Neural cell (in vitro differentiated cells): ENCODE results near the gene LRRC56.

Experiments used
- EP300 ChIP-seq: fragments of 450-650 bp; conservative IDR thresholded peaks from 2 replicates; pipeline ENCODE4 v1.6.1; 2014; ENCODE audit warnings: antibody characterized with exemption, mild to moderate bottlenecking, moderate library complexity; ENCODE audit not compliant: poor library complexity, severe bottlenecking
- EZH2 ChIP-seq: fragments of 200-600, 300-800 bp; shearing (Covaris generic), sonication (generic); IDR thresholded peaks from 2 replicates; pipeline ENCODE4 v1.6.1; 2014; ENCODE audit warnings: antibody characterized with exemption, low read length, borderline replicate concordance, mild to moderate bottlenecking; ENCODE audit not compliant: insufficient read depth, poor library complexity, severe bottlenecking
- POLR2AphosphoS5 ChIP-seq: IDR thresholded peaks from 2 replicates; pipeline ENCODE4 v1.6.1; 2012
- RAD21 ChIP-seq: fragments of 450-650 bp; conservative IDR thresholded peaks from 2 replicates; pipeline ENCODE4 v1.6.1; 2014; ENCODE audit warnings: antibody characterized with exemption, mild to moderate bottlenecking, moderate library complexity
- SMC3 ChIP-seq: fragments of 450-650 bp; conservative IDR thresholded peaks from 2 replicates; pipeline ENCODE4 v1.6.1; 2014; ENCODE audit warnings: antibody characterized with exemption, mild to moderate bottlenecking, moderate library complexity; ENCODE audit not compliant: poor library complexity
- TAF1 ChIP-seq: IDR thresholded peaks from 2 replicates; pipeline ENCODE4 v1.6.1; 2012; ENCODE audit warnings: low read depth
- TF ChIP-seq, protein P1 (sequence below): fragments of 450-650 bp; IDR thresholded peaks from 2 replicates; pipeline ENCODE4 v1.5.1; 2014; ENCODE audit warnings: antibody characterized with exemption, mild to moderate bottlenecking, moderate library complexity; ENCODE audit not compliant: poor library complexity, severe bottlenecking

DNA sequence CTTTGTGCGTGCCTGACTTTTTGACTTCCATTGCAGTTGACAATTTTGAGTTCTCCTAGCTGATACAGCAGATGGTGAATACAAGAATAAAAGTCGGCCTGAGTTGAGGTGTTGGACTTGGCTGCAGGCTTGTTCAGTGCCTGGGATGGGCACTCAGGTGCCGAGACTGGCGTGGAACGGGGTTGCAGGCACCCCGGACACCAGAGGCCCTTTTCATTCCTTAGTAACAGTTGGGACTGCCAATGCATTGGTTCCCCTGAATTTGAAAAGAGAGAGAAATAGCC is 40.2 kb downstream of the LRRC56 start:
- TF ChIP-seq RAD21 (no peak), EP300 (no peak), EZH2 (no peak), TAF1 (no peak), SMC3 (no peak), POLR2AphosphoS5 (no peak)
- TF ChIP-seq, protein P1, sequence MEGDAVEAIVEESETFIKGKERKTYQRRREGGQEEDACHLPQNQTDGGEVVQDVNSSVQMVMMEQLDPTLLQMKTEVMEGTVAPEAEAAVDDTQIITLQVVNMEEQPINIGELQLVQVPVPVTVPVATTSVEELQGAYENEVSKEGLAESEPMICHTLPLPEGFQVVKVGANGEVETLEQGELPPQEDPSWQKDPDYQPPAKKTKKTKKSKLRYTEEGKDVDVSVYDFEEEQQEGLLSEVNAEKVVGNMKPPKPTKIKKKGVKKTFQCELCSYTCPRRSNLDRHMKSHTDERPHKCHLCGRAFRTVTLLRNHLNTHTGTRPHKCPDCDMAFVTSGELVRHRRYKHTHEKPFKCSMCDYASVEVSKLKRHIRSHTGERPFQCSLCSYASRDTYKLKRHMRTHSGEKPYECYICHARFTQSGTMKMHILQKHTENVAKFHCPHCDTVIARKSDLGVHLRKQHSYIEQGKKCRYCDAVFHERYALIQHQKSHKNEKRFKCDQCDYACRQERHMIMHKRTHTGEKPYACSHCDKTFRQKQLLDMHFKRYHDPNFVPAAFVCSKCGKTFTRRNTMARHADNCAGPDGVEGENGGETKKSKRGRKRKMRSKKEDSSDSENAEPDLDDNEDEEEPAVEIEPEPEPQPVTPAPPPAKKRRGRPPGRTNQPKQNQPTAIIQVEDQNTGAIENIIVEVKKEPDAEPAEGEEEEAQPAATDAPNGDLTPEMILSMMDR = no peak
